Measurements from ENCODE around the gene VAMP2. TPM values are rescaled to one million over a fixed set of nuclear protein-coding genes. Genes with fewer than 3 reads are reported as not detected.

VAMP2 gene
- total and polyA plus RNA-seq, 4 donors: 33.9 to 76.2 (median 45.8) TPM

GRCh38 chr17:8123695-8124349, 38.9 kb downstream of the VAMP2 start, which contains the start of gene HES7:
Gene HES7 (minus strand): TSS chr17:8124106. CDS start chr17:8124084, 22 bp downstream.
- peak within 1 kb of the TSS in 1 of 2 donors; percentile 36 for H3K9ac ChIP-seq (ENCODE audit: insufficient read depth in 1 of 2, low read length in 2 of 2)
- peaks cover 0 to 45% (median 29%) of the 10 kb centered on the region in 3 donors for H3K27me3 ChIP-seq (ENCODE audit: control insufficient read depth in 3 of 3, insufficient read depth in 3 of 3, low read length in 2 of 3)
- no peaks in the 10 kb centered on the region for H3K9me3 ChIP-seq (ENCODE audit: control insufficient read depth in 4 of 4, insufficient read depth in 3 of 4, low read length in 3 of 4)
- H3K4me1 ChIP-seq (ENCODE audit: control insufficient read depth in 5 of 5, insufficient read depth in 5 of 5, low read length in 5 of 5): peaks cover 0 to 60% (median 33%) of the 10 kb centered on the region in 5 donors
- DNase-seq: peak in 2 of 3 donors; percentile 43 to 49
- peak within 1 kb of the TSS; percentile 29 for H3K4me3 ChIP-seq
- WGBS, 2 donors: 1 to 2% methylated on average over 27 to 29 of the region's 29 CpGs
- no peaks in the 10 kb centered on the region for H3K36me3 ChIP-seq (ENCODE audit: control insufficient read depth in 4 of 4, insufficient read depth in 4 of 4, low read length in 4 of 4)
- no peak for TF ChIP-seq CTCF (IDR thresholded peaks at IDR 0.05; ENCODE audit: control extremely low read depth, extremely low read depth)
- H3K27ac ChIP-seq (ENCODE audit: low read depth in 1 of 2, low read length in 1 of 2): no peak within 1 kb of the TSS
- no peak for ATAC-seq (ENCODE audit: insufficient read depth, low FRiP score)

- Histone ChIP-seq H3K4me3 (no peak overlapping the region), H3K27ac (ENCODE audit: low read depth in 1 of 2, low read length in 1 of 2) (no peak overlapping the region), H3K9ac (ENCODE audit: insufficient read depth in 1 of 2, low read length in 2 of 2) (no peak overlapping the region), H3K36me3 (ENCODE audit: control insufficient read depth in 4 of 4, insufficient read depth in 4 of 4, low read length in 4 of 4) (no peaks in the 10 kb centered on the region), H3K4me1 (ENCODE audit: control insufficient read depth in 5 of 5, insufficient read depth in 5 of 5, low read length in 5 of 5) (peaks cover 0 to 64% (median 33%) of the 10 kb centered on the region in 5 donors), H3K27me3 (ENCODE audit: control insufficient read depth in 3 of 3, insufficient read depth in 3 of 3, low read length in 2 of 3) (peaks cover 0 to 40% (median 25%) of the 10 kb centered on the region in 3 donors), H3K9me3 (ENCODE audit: control insufficient read depth in 4 of 4, insufficient read depth in 3 of 4, low read length in 3 of 4) (no peaks in the 10 kb centered on the region)
- 0 to 1% methylated on average over 43 to 55 of the region's 55 CpGs for WGBS, 2 donors
- DNase-seq (peak in 1 of 3 donors; percentile 34), ATAC-seq (ENCODE audit: insufficient read depth, low FRiP score) (no peak)
- TF ChIP-seq CTCF (IDR thresholded peaks at IDR 0.05; ENCODE audit: control extremely low read depth, extremely low read depth): no peak
These were observed 39.6 kb downstream of the VAMP2 start for GRCh38 chr17:8122924-8123694.

- H3K27me3 ChIP-seq (ENCODE audit: control insufficient read depth in 3 of 3, insufficient read depth in 3 of 3, low read length in 2 of 3): peaks cover 0 to 43% (median 27%) of the 10 kb centered on the region in 3 donors
- H3K9me3 ChIP-seq (ENCODE audit: control insufficient read depth in 4 of 4, insufficient read depth in 3 of 4, low read length in 3 of 4): no peaks in the 10 kb centered on the region
- no peak overlapping the region for H3K9ac ChIP-seq (ENCODE audit: insufficient read depth in 1 of 2, low read length in 2 of 2)
- 1 to 2% methylated on average over 29 of the region's 29 CpGs for WGBS, 2 donors
- H3K4me1 ChIP-seq (ENCODE audit: control insufficient read depth in 5 of 5, insufficient read depth in 5 of 5, low read length in 5 of 5): peaks cover 0 to 70% (median 39%) of the 10 kb centered on the region in 5 donors
- DNase-seq (no peak), ATAC-seq (ENCODE audit: insufficient read depth, low FRiP score) (no peak)
- no peaks in the 10 kb centered on the region for H3K36me3 ChIP-seq (ENCODE audit: control insufficient read depth in 4 of 4, insufficient read depth in 4 of 4, low read length in 4 of 4)
- no peak overlapping the region for H3K27ac ChIP-seq (ENCODE audit: low read depth in 1 of 2, low read length in 1 of 2)
- no peak for TF ChIP-seq CTCF (IDR thresholded peaks at IDR 0.05; ENCODE audit: control extremely low read depth, extremely low read depth)
- no peak overlapping the region for H3K4me3 ChIP-seq
These were observed 40.3 kb downstream of the VAMP2 start for GRCh38 chr17:8122422-8122923.
